HepG2 (cell line): ENCODE data around the gene SPRTN.

Experiments
- EZH2 ChIP-seq: conservative IDR thresholded peaks from 2 replicates; pipeline ENCODE4 v1.6.1; 2012; ENCODE audit warnings: mild to moderate bottlenecking, low read depth, low read length, moderate library complexity
- GPN1 ChIP-seq: sonication (generic); formaldehyde crosslinking; IDR thresholded peaks from 2 replicates; pipeline ENCODE4 v1.5.1; 2020; ENCODE audit warnings: missing genetic modification reagents, borderline replicate concordance
- HDAC1 ChIP-seq: sonication (generic); formaldehyde crosslinking; IDR thresholded peaks from 2 replicates; pipeline ENCODE4 v1.5.1; 2020; ENCODE audit warnings: mild to moderate bottlenecking, missing genetic modification reagents
- MTA3 ChIP-seq: sonication (generic); formaldehyde crosslinking; IDR thresholded peaks from 2 replicates; pipeline ENCODE4 v1.4.0; 2020; ENCODE audit warnings: missing genetic modification reagents
- NFE2 ChIP-seq: sonication (generic); formaldehyde crosslinking; IDR thresholded peaks from 2 replicates; pipeline ENCODE4 v1.4.0; 2020; ENCODE audit warnings: missing genetic modification reagents
- SOX6 ChIP-seq, 2 experiments: fragments of 450-650 bp in 1 of 2; sonication (generic) in 1 of 2; formaldehyde crosslinking in 1 of 2; IDR thresholded peaks; 2 replicates each; pipeline versions ENCODE4 v1.4.0 to v1.6.1; 2017 to 2020; ENCODE audit warnings: antibody characterized with exemption in 1 of 2, mild to moderate bottlenecking in 1 of 2, missing genetic modification reagents in 1 of 2
- SRSF4 ChIP-seq: fragments of 200-400 bp; formaldehyde crosslinking; IDR thresholded peaks from one replicate; pipeline ENCODE4 v1.6.1; 2018; ENCODE audit warnings: mild to moderate bottlenecking, low read depth, low read length, moderate library complexity; ENCODE audit not compliant: poor library complexity, severe bottlenecking
- SRY ChIP-seq: sonication (generic); formaldehyde crosslinking; IDR thresholded peaks from 2 replicates; pipeline ENCODE4 v1.8.0; 2022; ENCODE audit warnings: mild to moderate bottlenecking, missing genetic modification reagents
- TCF7L2 ChIP-seq: IDR thresholded peaks from 2 replicates; pipeline ENCODE4 v1.6.1; 2011; ENCODE audit warnings: mild to moderate bottlenecking, low read depth, low read length, moderate library complexity
- ZNF124 ChIP-seq: sonication (generic); formaldehyde crosslinking; IDR thresholded peaks from 2 replicates; pipeline ENCODE4 v1.4.0; 2020; ENCODE audit warnings: missing genetic modification reagents
- ZNF30 ChIP-seq: sonication (generic); formaldehyde crosslinking; IDR thresholded peaks from 2 replicates; pipeline ENCODE4 v1.5.0; 2020; ENCODE audit warnings: mild to moderate bottlenecking, missing genetic modification reagents
- ZNF501 ChIP-seq: sonication (generic); formaldehyde crosslinking; IDR thresholded peaks from 2 replicates; pipeline ENCODE4 v1.5.1; 2020; ENCODE audit warnings: mild to moderate bottlenecking, moderate library complexity, missing genetic modification reagents
- ZNF687 ChIP-seq: sonication (generic); formaldehyde crosslinking; IDR thresholded peaks from 2 replicates; pipeline ENCODE4 v1.5.1; 2020; ENCODE audit warnings: mild to moderate bottlenecking, missing genetic modification reagents, moderate library complexity
- TF ChIP-seq, protein P1 (sequence below): sonication (generic); formaldehyde crosslinking; IDR thresholded peaks from 2 replicates; pipeline ENCODE4 v1.5.0; 2020; ENCODE audit warnings: mild to moderate bottlenecking, missing genetic modification reagents, moderate library complexity

DNA sequence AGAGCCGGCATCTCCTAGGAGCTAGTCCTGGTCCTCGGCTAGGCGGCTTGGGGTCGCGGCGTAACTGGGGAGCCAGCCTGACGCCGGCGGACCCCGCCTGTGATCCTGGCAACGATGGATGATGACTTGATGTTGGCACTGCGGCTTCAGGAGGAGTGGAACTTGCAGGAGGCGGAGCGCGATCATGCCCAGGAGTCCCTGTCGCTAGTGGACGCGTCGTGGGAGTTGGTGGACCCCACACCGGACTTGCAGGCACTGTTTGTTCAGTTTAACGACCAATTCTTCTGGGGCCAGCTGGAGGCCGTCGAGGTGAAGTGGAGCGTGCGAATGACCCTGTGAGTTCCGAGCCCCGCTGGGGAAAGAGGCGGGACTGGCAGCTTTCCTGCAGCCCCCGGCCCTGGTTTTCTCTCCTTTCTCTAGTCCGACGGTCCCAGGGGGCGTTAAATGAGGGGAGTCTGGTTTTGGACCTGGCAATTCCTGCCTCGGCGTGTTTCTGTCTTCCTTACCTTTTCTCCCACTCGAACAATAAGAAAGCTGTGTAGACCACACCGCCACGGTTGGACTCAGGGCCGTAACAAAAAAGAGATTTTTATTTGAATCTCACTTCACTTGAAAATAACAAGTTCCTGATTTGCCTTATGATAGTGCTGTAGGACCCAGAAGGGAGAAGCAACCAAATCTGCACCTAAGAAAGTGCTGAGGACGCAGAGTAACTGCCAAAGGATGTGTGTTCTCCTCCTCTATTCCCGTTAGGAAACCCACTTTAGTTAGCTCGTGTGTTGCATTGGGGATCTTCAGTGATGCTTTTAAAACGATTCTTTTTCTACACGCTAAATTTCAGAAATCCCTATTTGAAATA is at the start of gene SPRTN:
- TF ChIP-seq EZH2 (no peak), SRSF4 (no peak), ZNF501 (CRISPR knock-in tag) (no peak; the same call in 1 of the 2 replicates), ZNF124 (CRISPR knock-in tag) (no peak), SRY (no peak), HDAC1 (no peak), NFE2 (CRISPR knock-in tag) (no peak), SOX6 (IDR thresholded peaks at IDR 0.05) (no peak), SOX6 (CRISPR knock-in tag; IDR thresholded peaks at IDR 0.05) (0 out of 2 replicates have a peak, but pooled peaks have one; percentile 29), TCF7L2 (no peak), ZNF687 (peak; percentile 56), ZNF30 (CRISPR knock-in tag) (no peak), MTA3 (CRISPR knock-in tag) (no peak), GPN1 (no peak; the same call in 1 of the 2 replicates)
- TF ChIP-seq, protein P1, sequence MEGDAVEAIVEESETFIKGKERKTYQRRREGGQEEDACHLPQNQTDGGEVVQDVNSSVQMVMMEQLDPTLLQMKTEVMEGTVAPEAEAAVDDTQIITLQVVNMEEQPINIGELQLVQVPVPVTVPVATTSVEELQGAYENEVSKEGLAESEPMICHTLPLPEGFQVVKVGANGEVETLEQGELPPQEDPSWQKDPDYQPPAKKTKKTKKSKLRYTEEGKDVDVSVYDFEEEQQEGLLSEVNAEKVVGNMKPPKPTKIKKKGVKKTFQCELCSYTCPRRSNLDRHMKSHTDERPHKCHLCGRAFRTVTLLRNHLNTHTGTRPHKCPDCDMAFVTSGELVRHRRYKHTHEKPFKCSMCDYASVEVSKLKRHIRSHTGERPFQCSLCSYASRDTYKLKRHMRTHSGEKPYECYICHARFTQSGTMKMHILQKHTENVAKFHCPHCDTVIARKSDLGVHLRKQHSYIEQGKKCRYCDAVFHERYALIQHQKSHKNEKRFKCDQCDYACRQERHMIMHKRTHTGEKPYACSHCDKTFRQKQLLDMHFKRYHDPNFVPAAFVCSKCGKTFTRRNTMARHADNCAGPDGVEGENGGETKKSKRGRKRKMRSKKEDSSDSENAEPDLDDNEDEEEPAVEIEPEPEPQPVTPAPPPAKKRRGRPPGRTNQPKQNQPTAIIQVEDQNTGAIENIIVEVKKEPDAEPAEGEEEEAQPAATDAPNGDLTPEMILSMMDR: no peak; the same call in none of the 2 replicates
